ENCODE measurements around the gene EPN3.

EPN3 gene

DNA sequence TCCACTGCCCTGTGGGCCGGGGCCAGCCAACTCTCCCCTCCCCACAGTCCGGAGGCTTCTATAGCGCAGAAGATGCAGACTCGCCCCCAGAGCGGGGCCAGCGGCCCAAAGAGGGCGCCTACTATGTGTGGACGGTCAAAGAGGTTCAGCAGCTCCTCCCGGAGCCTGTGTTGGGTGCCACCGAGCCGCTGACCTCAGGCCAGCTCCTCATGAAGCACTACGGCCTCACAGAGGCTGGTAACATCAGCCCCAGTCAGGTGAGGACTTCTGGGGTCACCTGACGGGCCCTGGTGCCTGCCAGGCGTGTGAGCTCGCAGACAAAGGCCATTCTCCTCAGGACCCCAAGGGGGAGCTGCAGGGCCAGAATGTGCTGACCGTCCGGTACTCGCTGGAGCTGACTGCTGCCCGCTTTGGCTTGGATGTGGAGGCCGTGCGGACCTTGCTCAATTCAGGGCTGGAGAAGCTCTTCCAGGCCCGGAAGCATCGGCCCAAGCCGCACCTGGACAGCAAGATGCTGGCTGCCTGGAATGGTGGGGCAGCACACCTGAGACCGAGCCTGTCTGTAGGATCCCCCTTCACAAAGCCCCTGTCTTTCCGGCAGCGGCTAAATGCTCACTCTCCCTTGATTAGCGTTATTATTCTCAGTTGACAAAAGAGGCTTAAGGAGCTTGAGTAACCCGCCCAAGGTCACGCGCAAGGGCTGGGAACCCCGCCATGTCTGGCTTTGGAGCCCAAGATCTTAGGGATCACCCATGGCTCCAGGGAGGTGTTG, 18.3 kb downstream of the EPN3 start:
- H3K4me3 ChIP-seq (ENCODE audit: low read depth, low read length) = no peak overlapping the region
- TF ChIP-seq, protein P1, sequence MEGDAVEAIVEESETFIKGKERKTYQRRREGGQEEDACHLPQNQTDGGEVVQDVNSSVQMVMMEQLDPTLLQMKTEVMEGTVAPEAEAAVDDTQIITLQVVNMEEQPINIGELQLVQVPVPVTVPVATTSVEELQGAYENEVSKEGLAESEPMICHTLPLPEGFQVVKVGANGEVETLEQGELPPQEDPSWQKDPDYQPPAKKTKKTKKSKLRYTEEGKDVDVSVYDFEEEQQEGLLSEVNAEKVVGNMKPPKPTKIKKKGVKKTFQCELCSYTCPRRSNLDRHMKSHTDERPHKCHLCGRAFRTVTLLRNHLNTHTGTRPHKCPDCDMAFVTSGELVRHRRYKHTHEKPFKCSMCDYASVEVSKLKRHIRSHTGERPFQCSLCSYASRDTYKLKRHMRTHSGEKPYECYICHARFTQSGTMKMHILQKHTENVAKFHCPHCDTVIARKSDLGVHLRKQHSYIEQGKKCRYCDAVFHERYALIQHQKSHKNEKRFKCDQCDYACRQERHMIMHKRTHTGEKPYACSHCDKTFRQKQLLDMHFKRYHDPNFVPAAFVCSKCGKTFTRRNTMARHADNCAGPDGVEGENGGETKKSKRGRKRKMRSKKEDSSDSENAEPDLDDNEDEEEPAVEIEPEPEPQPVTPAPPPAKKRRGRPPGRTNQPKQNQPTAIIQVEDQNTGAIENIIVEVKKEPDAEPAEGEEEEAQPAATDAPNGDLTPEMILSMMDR (IDR thresholded peaks at IDR 0.05; ENCODE audit: low read depth, low read length) = peak; percentile 83

DNA sequence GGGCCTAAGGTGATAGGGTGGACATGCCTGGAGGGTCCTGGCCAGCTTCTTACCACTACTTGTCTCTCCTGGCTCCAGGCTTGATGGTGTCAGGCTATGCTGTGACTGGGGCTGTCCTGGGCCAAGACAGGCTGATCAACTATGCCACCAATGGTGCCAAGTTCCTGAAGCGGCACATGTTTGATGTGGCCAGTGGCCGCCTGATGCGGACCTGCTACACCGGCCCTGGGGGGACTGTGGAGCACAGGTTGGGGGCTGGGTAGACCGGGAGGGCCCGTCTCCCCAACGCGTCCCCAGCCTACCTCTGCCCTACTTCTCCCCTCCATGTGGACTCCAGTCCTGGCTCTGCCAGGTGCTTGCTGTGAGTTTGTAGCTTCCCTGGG, 18.9 kb downstream of the EPN3 start:
- H3K4me3 ChIP-seq (ENCODE audit: low read depth, low read length) = no peak overlapping the region
- TF ChIP-seq, protein P1 (IDR thresholded peaks at IDR 0.05; ENCODE audit: low read depth, low read length) = no peak

DNA sequence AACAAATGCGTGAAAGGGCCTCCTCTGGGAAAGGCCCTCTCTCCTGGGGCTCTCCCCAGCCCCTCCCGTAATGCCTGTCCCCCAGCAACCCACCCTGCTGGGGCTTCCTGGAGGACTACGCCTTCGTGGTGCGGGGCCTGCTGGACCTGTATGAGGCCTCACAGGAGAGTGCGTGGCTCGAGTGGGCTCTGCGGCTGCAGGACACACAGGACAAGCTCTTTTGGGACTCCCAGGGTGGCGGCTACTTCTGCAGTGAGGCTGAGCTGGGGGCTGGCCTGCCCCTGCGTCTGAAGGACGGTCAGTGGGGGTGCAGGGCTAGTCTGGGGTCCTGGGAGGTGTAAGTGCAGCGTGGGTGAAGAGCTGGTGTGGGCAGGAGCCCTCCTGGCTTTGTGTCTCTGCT, 19.3 kb downstream of the EPN3 start:
- no peak overlapping the region for H3K4me3 ChIP-seq (ENCODE audit: low read depth, low read length)
- TF ChIP-seq, protein P1 (IDR thresholded peaks at IDR 0.05; ENCODE audit: low read depth, low read length) = no peak

GRCh38 chr17:50554201-50554600, 21.7 kb downstream of the EPN3 start:
- TF ChIP-seq, protein P1 (IDR thresholded peaks at IDR 0.05; ENCODE audit: low read depth, low read length) = no peak
- no peak overlapping the region for H3K4me3 ChIP-seq (ENCODE audit: low read depth, low read length)

DNA sequence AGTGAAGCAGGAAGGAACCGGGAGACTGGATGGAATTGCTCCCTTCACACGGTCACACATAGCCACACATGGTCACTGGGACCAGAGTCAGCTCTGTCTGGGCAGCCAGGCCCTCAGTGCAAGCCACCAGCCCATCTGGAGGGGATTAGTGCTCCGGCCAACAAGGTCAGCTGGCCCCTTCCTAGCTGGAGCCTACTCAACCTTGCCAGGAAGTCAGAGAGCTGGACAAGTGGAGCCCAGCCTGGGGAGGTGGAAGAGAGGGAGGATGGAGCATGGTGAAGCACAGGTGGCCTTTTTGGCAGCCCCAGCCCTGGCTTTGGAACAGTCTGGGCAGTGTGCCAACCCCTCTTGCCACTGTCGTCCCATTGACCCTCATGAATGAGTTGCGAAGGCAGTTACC, 24.3 kb downstream of the EPN3 start:
- TF ChIP-seq, protein P1 (IDR thresholded peaks at IDR 0.05; ENCODE audit: low read depth, low read length) = no peak
- H3K4me3 ChIP-seq (ENCODE audit: low read depth, low read length) = no peak overlapping the region

- no peak overlapping the region for H3K4me3 ChIP-seq (ENCODE audit: low read depth, low read length)
- TF ChIP-seq, protein P1 (IDR thresholded peaks at IDR 0.05; ENCODE audit: low read depth, low read length) = no peak
Observed at GRCh38 chr17:50557630-50558029, 25.1 kb downstream of the EPN3 start.

DNA sequence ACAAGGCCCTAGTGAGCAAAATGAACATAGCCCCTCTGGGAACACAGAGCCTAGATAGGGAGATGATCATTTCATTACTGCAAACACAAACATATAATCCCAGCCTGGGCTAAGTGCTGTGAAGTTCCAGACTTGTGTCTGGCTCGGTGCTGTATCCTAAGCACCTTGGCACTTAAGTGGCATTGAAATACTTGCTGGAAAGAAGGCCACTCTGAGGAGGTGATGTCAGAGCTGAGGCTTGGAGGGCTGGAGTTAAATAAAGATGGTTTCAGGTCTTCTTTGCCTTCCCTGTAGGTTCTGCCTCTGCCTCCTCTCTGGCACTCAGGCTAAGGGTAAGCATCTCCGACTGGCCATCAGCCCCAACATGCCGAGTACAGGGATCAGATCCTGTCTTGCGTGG, 25.6 kb downstream of the EPN3 start:
- H3K4me3 ChIP-seq (ENCODE audit: low read depth, low read length) = no peak overlapping the region
- TF ChIP-seq, protein P1 (IDR thresholded peaks at IDR 0.05; ENCODE audit: low read depth, low read length) = no peak
